Activated effector memory CD4-positive, alpha-beta T cell treated with Interleukin-2 at 50 U/mL for 16 hours (primary cell): ENCODE data around the gene GPR35.

Source experiments
- DNase-seq: peaks from one replicate; pipeline ENCODE4 v3.0.0-alpha.2; 2020

Gene GPR35

DNA sequence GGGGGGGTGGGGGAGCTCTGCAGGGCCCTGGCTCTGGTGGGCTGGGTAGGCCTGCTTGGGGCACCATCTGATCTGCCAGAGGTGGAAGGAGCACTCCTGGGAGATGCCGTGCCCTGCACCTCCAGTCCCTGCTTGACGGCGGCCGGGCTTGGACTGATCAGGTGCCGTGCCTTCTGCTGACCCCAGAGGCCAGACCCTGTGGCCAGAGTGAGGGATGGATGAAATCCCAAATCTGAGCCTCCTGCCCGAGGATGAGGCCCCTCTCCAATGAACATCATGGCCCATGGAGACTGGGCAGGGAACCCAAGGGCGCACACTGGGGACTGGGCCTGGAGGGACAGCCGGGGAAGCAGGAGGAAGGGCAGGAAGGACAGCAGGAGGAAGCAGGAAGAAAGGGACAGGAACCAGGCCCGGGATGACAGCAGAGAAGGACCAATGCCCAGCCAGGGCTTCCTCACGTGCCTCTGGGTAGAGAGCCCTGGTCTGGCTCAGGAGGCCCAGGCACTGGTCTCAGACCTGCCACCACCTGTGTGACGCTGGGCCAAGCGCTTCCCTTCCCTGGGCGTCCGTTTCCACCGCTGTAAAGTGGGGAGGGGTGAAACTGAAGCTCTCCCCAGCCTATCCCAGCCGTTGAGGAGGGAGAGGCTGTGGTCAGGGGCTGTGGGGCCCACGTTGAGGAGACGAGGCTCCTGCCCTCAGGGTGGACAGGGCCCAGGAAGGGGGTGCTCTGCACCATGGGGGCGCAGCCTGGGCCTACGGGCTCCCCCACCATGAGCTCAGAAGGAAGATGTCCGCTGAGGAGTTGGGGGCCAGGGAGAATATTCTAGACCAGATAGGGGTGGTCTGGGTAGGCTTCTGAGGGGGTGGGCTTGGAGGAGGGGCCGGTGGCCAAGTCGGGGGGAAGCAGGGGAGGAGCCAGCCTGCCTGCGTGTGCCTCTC is 1.0 kb upstream of the GPR35 start:
- DNase-seq = no peak

DNA sequence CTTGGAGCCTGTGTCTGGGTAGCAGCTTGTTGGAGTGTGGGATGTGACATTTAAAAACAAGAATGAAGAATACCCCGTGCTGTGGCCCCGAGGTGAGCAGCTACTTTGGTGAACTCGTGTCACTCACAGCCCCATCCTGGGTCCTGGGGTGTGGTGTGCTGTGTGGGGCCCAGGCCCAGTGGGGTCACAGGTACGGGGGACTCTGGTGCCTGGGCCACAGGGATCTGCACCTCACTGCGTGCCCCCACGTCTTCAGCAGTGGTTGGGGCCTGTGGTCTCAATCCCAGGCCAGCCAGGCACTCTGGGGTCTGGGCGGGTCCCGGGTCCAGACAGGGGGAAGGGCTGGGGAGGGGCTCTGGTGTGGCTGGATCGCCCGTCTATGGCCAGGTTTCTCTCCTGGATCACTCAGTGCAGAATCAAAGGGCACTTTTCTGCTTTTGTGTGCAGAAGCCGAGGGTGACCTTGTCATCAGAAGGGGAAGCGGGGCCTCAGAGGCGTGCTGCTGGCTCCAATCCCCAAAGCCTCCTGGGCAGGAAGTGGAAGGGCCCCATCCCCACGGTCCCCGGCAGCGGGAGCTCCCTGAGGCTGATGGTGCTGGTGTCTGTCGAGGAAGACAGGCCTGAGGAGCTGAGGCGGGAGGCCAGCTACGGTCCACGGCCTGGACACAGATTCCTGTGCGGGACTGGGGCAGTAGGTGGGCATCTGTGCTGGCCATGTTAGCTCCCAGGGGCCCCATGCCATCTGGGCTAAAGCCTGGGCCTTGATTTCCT is 1.4 kb downstream of the GPR35 start:
- DNase-seq = no peak

GRCh38 chr2:240627736-240628506 is 2.6 kb downstream of the GPR35 start:
- DNase-seq = no peak

DNA sequence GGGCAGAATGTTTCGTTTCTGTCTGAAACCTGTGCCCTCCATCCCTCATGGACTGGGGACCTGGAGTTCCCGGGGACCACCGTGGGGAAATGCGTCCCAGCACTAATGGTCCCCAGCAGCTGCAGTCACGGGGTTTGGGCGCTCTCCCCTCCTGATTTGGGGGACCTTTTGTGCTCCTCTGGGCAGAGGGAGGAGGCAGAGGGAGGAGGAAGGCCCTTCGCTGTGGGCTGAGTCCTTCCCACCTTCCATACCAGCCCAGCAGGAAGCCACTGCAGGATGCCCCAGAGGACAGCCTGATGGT is 3.2 kb downstream of the GPR35 start:
- DNase-seq = no peak

DNA sequence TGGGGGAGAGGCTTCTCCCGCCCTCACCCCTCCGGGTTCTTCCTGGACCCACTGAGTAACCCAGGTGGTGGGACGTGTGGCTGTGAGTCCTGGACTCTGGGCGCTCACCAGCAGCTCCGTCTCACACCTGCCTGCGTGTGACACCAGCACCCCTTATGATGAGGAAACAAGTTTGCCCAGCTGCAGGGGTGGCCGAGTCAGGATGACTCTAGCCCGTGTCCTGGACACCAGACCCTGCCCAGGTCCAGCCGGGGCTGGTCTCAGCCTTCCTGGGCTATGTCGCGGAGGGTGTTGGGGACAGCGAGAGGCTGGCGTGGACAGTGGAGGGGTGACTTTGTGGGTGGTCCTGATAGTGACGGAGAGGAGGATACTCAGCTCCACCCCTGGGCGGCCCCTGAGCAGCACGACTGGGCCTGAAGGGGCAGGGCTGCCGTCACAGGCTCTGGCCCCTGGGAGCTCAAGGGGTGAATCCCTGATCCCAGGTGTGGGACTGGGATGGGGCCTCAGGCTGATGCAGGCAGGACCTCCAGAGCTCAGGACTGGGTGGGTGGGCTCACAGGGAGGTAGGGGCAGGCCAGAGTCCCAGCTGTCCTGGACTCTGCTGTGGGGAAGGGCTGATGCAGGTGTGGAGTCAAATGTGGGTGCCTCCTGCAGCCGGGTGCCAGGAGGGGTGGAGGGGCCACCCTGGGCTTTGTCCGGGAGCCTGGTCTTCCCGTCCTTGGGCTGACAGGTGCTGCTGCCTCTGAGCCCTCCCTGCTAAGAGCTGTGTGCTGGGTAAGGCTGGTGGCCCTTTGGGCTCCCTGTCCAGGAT is 3.7 kb downstream of the GPR35 start:
- DNase-seq = no peak

DNA sequence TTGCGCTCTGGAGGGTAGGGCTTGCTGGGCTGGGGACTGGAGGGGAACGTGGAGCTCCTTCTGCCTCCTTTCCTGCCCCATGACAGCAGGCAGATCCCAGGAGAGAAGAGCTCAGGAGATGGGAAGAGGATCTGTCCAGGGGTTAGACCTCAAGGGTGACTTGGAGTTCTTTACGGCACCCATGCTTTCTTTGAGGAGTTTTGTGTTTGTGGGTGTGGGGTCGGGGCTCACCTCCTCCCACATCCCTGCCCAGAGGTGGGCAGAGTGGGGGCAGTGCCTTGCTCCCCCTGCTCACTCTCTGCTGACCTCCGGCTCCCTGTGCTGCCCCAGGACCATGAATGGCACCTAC is 4.3 kb downstream of the GPR35 start:
- no peak for DNase-seq

DNA sequence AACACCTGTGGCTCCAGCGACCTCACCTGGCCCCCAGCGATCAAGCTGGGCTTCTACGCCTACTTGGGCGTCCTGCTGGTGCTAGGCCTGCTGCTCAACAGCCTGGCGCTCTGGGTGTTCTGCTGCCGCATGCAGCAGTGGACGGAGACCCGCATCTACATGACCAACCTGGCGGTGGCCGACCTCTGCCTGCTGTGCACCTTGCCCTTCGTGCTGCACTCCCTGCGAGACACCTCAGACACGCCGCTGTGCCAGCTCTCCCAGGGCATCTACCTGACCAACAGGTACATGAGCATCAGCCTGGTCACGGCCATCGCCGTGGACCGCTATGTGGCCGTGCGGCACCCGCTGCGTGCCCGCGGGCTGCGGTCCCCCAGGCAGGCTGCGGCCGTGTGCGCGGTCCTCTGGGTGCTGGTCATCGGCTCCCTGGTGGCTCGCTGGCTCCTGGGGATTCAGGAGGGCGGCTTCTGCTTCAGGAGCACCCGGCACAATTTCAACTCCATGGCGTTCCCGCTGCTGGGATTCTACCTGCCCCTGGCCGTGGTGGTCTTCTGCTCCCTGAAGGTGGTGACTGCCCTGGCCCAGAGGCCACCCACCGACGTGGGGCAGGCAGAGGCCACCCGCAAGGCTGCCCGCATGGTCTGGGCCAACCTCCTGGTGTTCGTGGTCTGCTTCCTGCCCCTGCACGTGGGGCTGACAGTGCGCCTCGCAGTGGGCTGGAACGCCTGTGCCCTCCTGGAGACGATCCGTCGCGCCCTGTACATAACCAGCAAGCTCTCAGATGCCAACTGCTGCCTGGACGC is 4.9 kb downstream of the GPR35 start:
- DNase-seq = no peak

DNA sequence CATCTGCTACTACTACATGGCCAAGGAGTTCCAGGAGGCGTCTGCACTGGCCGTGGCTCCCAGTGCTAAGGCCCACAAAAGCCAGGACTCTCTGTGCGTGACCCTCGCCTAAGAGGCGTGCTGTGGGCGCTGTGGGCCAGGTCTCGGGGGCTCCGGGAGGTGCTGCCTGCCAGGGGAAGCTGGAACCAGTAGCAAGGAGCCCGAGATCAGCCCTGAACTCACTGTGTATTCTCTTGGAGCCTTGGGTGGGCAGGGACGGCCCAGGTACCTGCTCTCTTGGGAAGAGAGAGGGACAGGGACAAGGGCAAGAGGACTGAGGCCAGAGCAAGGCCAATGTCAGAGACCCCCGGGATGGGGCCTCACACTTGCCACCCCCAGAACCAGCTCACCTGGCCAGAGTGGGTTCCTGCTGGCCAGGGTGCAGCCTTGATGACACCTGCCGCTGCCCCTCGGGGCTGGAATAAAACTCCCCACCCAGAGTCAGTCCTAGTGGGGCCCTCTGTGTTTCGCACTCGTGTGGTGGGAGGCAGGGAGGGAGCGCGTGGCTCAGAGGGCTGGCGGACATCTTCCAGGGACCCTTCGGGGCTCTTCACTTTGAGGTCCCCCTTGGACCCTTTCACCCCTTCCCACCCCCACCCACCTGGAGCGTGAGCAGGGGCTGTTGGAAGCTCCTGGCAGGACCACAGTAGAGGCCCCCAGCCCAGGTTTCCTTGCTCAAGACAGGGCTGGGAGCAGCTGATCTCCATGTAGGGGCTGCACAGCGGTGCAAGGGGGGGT is 5.7 kb downstream of the GPR35 start:
- no peak for DNase-seq

- no peak for DNase-seq
These were observed 6.4 kb downstream of the GPR35 start for GRCh38 chr2:240631548-240632305.

GRCh38 chr2:240632306-240632721 is 7.0 kb downstream of the GPR35 start:
- no peak for DNase-seq

DNA sequence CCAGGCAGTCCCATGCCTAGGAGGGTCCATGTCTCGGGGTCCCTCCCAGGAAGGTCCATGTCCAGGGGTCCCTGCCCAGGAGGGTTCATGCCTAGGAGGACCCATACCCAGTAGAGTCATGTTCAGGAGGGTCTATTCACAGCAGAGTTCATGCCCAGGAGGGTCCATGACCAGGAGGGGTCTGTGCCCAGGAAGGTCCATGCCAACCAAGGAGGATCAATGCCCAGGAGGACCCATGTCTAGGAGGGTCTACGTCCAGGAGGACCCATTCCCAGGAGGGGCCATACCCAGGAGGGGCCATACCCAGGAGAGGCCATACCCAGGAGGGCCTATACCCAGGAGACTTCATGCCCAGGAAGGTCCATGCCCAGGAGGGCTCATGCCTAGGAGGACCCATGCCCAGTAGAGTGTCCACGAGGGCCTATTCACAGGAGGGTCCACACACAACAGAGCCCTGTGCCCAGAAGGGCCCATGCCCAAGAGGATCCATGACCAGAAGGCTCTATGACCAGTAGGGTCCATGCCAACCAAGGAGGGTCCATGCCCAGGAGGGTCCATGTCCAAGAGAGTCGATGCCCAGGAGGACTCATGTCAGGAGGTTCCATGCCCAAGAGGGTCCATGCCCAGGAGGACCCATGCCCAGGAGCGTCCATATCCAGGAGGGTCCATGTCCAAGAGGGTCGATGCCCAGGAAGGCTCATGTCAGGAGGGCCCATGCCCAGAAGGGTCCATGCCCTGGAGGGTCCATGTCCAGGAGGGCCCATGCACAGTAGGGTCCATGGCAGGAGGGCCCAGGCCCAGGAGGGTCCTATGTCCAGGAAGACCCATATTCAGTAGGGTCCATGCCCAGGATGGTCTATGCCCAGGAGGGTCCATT is 10.1 kb downstream of the GPR35 start:
- DNase-seq = no peak

GRCh38 chr2:240635998-240636547 is 10.8 kb downstream of the GPR35 start:
- no peak for DNase-seq

GRCh38 chr2:240636563-240637115 is 11.4 kb downstream of the GPR35 start:
- no peak for DNase-seq

DNA sequence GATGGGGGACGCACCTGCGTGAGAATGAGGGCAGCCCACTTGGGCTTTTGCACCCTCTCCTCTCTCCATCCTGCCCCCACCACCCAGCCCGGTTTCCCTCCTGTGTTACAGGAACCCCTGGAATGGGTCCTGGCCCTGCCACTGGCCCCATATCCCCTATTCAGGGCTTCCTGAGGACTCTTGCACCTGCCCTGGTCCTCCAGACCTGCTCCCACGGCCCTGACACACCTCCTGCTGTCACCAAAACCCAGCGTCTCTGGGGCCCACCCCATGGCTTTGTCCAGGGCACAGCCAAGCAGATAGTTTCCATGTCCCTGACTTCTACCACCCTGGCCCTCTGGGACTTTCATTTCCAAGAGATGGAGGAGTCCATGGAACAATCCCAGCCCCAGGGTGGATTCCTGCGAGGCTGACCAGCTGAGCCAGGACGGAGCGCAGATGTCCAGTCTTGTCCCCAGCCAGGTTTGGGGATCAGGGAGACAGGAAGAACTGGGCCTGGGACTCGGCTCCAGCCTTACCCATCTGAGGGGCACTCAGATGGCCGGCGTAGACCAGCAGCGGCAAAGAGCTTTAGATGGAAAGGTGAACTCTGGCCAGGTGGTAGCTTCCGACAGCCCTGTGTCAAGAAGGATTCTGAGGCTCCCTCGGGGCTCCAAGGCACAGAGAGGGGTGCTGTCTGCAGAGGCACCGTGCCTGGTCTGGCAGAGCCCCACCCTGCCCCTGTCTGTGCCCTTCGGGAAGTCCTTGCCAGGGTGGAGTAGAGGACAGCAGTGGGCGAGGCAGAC is 12.0 kb downstream of the GPR35 start:
- no peak for DNase-seq

DNA sequence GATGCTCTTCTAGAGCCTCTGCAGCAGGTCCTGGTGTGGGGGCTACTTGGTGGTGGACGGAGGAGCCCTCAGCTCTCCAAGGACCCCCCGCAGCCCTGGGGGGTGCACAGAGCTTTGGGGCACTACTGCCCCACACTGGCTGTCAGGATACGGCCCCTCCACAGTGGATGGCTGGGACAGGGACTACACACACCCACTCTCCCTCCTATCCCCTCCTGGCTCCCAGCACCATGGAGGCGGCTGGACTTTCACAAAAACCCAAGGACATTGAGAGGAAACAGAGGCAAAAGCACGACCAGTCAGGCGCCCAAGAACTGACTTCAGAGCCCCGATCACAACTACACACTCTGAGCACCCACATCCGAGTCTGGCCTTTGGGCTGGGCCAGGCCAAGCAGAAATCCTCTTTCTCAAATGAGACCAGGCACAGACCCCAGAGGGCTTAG is 12.6 kb downstream of the GPR35 start:
- no peak for DNase-seq

GRCh38 chr2:240638512-240639160 is 13.4 kb downstream of the GPR35 start:
- DNase-seq = no peak

- DNase-seq = no peak
These were observed 14.3 kb downstream of the GPR35 start for GRCh38 chr2:240639566-240639965.
